ENCODE measurements around the gene RCVRN.

The RCVRN gene

DNA sequence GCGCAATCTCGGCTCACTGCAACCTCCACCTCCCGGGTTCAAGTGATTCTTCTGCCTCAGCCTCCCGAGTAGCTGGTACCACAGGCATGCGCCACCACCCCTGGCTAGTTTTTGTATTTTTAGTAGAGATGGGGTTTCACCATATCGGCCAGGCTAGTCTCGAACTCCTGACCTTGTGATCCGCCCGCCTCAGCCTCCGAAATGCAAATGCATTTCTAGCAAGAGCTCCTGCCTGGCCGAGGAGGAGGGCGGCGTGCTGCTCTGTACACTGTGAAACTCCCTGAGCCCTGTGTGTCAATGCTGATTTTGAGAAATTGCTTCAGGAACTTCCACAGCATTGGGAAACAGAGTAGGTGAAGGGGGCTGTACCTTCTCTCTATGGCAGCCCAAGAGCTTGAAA lies 16.1 kb upstream of the RCVRN start:
- peak in 1 of 3 donors; percentile 7 for DNase-seq

DNA sequence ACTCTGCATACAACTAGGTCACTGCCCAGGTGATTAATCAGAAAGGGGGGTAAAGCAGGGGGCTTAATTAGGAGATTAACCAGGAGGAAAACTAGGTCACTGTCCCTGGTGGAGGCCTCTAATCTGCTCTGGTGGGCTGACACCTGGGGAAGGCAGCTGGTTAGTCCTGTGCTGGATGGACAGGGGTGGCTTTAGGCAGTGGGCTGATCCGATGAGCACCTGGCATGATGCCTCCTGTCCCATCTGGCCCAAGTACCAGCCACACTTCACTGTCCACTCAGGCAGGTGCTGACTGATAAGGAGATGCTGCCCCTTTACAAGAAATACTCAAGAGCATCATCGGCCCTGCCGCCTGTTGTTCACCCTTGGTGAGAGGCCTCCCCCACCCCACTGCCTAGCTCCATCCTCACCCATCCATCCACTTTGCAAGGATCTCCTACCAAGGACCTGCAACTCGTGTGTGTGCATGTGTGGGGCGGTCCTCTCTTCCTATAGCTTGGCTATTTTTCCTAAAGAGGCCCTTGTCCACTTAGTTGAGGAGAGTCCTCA lies 13.8 kb upstream of the RCVRN start:
- DNase-seq: no peak

DNA sequence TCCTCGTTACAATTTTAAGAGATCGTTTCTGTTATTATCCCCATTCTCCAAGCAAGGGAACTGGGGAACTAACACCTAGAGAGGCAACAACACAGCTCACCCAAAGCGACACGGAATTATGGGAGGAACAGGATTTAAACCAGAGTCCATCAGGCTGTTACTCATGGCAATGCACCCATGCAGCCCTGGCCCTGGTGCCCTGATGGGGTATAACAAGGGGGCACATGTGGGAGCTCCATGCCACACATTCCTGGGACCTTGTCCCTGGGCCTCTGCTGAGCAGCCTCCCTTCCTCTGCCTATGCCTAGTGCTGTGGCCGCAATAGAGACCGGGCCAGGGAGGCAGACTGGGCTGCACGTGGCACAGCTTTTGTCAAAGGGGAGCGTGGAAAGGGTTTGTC lies 13.3 kb upstream of the RCVRN start:
- DNase-seq: no peak

DNA sequence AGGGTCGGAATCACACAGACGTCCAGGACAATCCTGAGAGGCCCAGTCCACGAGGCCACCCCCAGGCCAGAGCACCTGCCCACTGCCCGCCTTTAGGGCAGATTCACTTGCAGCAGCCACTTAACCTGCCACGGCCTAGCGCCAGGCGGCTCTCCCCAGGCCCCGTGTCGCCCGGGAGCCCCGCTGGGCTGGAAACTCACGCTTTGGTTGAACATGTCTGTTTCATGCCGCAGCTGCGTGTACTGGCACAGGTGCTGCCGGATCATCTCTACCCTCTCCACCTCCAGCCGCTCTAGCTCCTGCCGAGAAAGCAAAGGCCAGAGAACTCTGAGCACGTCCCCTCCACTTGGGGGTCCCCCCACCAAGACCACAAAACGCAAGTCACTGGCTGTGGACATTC lies 12.7 kb upstream of the RCVRN start:
- DNase-seq: no peak

DNA sequence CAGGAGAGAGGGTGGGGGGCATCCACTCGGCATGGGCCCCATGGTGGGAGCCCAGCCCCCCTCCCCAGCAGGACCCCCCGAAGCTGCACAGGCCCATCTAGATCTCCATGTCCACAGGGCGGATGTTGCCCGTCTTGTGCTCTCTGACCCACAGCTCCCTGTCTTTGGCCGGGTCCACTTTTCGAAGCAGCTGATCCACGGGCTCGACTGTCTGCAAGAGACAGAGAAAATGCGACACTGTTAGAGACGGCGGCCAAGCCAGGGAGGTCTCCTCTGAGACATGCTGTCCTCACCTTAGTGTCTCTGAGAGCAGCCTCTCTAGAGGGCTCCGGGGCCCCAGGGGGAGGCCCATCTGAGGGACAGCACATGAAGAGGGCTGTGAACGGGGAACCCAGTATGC lies 12.1 kb upstream of the RCVRN start:
- DNase-seq: no peak

DNA sequence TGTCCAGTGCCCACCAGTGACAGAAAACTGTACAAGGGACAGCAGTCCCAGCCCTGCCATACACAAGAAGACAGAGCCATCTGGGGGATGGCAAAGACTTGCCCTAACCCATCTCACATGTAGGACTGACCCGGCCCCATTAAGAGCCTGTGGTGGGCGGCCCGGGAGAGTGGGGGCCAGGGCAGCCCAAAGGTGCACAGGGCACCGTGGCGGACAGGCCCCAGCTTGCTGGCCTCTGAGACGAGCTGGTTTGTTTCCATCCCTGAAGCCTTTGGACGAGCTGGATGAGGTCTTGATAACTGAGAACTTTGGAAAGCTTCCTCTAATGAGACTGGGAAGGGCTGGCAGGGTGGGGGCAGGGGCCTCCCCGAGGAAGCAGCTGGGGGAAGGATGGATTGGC lies 11.0 kb upstream of the RCVRN start:
- DNase-seq: no peak

DNA sequence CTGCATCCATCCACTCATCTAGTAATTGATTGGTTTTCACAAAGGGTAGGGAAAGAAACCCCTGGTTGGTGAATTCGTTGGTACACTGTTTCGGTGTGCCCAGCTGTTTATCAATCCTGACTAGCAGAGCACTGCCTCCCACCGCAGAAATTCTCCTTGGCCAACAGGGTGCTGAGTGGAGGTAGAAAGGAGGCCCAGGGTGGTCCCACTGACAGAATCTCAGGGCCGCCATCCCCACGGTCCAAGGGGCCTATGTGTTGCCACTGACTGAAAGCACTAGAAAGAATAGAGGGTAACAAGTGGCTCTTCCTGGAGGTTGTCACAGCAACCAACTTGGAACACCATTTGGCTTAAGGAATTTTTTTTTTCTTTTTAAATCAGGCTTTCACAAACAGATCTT lies 8.4 kb upstream of the RCVRN start:
- DNase-seq: no peak

DNA sequence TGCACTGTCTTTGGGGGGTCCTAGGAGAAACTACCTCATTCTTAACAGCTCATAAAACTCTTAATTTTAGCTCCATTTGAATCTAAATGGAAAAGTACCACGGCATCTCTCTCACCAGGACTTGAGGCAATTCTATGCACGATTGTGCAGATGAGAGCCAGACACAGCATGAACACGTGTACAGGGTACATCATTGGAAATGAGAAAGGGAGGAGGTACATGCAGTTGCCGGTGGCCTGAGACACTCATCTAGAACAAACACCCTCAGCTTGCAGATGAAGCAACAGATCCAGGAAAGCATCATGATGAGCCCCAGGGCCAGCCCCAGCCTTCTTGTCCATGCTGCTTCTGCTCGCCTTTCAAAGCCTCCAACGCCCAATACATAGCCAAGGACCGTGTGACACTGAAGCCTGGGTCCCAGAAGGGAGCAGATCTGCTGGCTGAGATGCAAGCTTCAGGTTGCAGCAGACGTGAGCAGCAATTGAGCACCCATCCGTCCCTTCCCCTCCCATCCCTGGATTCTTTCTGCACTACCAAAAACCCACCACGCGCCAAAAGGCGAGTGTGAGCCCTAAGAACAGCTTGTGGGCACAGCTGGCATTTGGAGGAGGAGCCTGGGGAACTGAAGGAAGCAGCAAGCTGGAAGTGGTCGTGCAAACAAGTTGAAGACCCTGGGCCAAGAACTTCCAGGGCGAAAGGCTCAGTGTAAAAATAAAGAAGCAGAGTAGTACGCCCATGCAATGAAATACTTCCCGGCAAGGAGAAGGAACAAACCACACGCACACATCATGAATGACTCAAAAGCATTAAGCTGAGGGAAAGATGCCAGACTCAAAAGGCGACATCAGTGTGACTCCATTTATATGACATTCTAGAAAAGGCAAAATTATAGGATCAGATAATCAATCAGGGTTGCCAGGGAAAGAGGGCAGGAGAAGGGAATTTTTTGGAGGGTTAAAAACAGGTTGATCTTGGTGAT lies 7.3 kb upstream of the RCVRN start:
- no peak for DNase-seq

DNA sequence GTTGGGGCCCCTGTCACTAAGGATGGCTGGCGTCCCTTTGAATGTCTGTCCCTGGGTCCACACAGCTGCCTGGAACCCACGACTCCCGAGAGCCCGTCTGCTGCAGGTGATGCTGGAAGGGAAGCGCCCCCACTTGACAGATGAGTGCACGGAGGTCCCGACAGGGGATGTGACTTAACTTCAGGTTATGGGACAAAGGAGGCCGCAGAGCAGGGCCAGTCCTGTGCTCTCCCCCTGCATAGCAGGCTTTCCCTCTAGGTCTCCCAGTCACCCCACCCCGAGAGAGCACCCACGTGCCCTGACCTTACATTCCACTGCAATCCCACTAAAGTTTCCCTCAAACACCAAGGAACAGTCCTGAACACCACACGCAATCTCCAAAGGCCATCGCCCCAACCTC lies 6.0 kb upstream of the RCVRN start:
- no peak for DNase-seq

DNA sequence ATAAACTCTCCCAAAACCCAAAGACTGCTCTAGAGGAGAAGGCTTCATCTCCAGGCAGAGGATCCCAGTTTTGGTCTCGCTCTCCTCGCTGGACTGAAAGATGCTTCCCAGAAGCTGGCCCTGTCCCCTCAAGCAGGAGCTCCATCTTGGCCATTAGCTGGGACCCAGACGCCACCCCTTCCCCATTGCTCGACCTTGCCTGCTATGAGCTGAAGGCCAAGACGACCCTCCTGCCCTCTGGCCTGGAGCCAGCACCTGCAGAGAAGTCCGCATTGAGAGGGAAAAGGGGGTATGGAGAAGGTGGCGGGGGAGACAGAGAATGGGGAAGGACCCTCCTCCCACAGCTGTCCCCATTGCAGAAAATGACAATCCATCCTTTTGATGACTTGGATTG lies 3.6 kb upstream of the RCVRN start:
- DNase-seq: no peak

DNA sequence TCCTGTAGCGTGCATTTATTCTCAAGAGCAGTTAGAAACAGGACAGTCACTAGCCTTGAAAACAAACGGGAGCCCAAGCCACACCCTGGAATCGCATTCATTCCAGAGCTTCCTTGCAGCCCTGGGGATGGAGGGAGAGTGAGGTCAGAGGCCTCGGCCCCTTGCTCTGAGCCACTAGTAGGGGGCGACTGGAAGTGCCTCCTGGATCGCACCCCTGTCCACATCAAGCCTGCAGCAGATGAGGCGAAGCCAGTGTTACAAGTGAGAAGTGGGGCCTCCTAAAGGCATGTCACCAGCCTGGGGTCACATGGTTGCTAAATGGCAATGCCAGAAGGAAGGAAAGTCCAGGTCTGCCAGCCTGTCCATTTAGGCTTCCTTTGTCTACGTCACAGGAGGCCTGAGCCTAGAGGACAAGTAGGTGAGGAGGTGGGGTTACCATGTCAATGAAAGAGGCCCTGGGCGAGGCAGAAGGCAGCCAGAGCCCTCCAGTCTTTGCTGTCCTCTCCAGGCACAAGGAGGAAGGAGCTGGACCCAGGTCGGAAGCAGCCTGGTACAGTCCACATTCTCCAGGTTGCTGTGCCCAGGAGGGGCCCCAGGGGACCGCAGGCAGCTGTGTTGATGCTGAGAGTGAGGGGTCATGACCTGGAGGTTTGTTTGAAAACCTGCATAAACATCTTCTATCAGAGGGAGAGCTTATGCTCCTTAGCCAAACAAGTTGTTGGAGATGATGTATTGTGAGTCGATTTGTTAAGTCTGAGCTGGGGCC lies 3.0 kb upstream of the RCVRN start:
- no peak for DNase-seq

DNA sequence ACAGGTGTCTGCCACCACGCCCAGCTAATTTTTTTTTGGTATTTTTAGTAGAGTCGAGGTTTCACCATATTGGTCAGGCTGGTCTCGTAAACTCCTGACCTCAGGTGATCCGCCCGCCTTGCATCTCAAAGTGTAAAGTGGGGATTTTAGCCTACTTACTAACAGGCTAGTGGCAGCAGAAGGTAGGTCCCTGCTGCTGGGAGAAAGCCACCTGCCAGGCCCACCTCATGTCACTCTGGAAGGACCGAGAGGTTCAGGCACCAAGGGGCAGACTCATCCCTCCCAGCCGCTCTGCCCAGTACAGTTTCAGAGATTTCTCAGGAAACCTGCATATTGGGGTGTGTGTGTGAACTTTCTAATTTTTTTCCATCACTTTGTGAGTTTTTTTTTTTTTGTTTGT lies 2.1 kb upstream of the RCVRN start:
- DNase-seq: no peak

DNA sequence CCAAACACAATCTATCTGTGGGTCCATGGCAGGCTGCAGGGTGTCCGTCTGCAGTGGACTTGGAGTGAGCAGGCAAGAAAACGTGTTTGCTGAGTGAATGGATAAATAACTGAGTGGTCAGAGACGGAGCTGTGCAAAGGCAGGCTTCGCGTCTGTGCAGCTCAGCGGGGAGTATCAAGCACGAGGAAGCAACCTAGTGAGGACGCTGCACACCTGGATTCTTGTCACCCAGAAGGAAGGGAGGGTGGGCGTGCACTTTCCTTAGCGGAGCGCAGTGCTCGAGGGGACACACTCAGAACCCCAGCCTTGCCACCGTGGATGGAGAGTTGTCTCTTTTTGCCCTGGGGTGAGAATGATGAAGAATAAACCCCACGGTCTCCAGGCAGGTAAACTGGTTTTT lies 1.5 kb upstream of the RCVRN start:
- no peak for DNase-seq

DNA sequence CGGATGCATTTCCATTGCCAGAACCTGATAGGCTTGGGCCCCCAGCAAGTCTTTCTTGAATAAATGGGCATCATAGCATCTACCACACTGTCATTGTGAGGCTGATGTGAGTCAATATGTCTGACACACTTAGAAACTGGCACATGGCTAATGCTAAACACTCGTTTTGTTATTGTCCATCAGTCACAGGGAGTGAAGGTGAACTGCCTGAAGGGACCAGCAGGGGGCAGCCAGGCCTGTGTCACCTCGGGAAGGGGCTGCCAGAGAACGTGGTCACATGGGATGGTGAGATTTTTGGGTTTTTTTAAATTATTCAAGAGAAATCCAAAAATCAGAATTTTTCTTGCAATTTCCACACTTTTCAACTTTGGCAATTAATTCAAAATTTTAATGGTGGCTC lies 831 bp upstream of the RCVRN start:
- peak; percentile 51 to 74 (median 72) for DNase-seq

DNA sequence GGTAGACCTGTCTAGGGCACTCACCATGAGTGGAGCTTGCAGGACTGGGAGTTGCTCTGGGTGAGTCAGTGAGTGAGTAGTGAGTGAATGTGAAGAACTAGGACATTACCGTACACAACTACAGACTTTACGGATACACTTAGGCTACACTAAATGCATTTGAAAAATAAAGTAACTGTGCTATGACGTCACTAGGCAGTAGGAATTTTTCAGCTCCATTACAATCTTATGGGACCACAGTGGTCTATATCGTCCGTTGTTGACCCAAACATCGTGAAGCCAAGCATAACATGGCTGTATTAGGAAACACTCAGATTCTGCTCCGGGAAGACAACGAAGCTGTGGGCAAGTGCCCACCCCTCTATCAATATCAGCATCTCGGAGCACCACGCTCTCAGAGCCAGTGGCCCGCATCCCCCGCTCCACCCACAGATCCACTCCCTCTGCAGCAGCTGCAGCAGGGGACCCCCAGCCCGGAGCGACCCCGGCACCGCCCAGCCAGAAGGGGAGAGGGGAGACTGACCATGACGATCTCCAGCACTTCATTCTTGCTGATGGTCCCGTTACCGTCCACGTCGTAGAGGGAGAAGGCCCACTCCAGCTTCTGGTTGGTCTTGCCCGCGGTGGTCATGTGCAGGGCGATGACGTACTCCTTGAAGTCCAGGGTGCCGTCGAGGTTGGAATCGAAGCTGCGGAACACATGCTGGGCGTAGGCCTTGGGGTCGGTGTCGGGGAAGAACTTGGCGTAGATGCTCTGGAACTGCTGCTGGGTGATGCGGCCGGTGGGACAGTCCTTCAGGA lies 594 bp downstream of the RCVRN start:
- no peak for DNase-seq

DNA sequence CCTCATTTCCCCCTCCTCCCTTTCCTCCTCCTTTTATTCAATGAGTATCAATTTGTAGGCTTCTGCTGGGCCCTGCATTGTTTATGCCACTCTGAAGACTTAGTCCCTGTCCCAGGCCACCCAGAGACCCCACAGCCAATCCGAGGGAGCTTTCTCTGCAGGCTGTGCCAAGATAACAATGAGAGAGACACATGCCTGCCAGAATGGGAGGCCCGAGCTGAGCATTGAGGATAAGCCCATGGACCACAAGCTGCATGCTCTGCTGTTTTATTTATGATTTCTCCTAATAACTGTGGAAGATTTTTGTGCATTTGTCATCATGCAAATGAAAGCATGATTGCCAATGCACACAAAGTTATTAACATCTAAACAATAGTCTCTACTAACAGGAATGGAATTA lies 3.0 kb downstream of the RCVRN start:
- DNase-seq: no peak

DNA sequence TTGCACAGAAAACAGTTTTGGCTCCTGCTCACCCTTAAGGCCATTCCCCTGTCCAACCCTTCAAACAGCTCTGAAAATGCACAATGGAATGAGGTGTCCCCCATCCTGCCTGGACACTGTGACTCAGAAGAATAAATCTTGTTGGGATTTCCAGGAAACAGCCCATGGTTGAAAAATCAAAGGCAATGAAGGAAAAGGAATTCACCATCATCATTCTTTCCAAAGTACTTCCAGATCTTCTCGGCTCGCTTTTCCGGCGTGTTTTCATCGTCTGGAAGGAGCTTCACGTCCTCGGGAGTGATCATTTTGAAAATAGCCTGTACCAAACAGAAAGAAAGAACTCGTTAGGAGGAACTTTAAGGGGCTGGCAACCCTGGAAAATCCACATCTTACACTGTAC lies 4.3 kb downstream of the RCVRN start:
- no peak for DNase-seq

DNA sequence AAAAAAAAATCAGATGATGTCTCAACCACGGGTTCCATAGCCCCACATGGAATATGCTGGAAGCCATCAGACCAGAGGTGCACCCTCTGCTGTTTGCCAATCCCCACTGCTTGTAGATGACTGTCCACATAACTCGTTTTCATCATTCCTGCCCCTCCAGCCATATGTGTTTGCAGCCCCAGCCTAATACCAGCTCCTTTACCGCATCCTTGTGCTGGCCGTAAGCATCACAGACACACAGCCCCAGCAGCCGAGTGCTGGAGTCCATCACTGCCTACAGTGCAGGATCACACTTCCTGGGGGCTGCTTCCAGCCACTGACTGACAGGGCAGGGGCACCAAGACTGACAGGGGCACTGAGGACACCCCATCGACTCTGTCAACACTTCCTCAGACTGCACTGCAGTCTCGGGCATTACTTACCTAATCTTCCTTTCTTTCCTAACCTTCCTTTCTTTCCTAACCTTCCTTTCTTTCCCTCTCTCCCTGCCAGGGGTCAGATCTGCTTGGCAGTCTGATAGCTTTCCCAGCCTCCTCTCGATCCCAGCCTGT lies 5.0 kb downstream of the RCVRN start:
- no peak for DNase-seq

DNA sequence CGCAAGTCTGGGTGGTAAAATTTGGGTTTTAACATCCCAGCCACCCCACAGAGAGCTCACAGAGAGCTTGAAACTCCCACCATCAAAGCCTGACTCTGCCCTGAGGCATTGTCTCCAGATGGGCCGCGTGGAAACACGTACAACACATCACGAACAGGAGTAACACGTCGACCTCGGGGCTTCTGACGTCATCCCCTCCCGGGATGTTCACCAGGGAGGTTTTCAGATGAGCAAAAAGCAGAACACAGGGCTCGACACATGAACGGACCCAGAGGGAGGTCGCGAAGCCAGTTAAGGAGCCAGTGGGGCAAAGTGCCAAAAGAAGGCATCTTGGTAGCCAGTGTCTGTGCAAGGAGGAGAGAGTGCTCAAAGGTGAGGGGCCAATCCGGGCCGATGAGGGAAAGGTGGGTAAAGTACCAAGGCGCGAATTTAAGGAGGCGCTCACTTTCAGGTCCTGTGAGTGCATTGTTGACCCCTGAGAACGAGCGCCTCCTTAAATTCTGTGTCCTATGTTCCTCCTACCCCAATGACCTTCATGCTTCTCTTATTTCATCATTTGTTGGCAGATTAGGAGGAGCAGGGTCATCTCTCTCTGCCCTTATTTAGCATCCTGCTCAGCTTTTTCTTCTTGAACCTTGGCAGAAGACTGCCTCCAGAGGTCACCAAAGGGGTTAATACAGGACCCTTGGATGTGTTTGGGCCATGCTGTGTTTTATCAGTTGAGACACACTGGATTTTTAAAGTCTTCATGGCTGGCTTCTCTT lies 5.6 kb downstream of the RCVRN start:
- DNase-seq: no peak

DNA sequence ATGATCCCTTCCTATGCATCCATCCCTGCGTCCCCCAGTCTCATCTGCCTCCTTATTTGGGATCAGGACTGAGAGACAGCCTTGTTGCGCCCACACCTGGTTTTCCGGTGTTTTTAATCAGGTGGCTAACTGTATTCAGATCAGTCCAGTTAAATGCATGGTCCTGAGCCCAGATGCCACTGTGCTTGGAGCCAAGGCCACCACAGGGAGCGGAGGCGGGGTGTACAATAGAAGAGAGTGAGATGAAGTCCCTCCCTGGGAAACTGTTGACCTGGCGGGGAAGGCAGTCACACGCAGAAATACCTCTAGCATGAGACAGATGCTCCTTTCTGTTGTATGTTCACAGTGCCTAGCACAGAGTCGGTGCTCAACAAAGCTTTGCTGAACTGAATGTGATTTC lies 6.3 kb downstream of the RCVRN start:
- no peak for DNase-seq

DNA sequence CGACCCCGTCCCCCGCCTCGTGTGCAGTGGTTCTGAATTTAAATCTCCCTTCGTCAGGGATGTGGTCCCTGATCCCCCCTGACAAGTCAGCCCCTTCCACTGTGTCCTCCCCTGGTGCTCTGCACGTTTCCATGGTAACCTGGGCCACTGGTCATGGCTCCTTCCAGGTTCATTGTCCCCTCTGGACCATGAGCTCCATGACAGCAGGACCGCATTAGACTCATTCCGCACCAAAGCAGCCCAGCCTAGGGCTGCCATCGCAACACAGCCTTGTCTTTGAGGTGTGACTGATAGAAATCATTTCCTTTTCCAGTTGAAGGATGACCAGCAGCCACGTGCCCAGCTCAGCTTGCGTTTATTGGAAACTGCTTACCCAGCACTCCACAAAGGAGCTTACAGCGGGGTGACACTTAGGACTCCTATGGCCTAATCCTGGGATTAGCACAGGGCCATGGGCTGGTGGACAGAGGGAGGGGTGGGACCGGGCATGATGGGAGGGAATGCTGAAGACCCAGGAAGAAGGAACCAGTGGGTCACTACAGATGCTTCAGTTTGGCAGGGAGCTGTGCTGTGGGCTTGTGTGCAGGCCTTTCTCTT lies 7.6 kb downstream of the RCVRN start:
- no peak for DNase-seq

DNA sequence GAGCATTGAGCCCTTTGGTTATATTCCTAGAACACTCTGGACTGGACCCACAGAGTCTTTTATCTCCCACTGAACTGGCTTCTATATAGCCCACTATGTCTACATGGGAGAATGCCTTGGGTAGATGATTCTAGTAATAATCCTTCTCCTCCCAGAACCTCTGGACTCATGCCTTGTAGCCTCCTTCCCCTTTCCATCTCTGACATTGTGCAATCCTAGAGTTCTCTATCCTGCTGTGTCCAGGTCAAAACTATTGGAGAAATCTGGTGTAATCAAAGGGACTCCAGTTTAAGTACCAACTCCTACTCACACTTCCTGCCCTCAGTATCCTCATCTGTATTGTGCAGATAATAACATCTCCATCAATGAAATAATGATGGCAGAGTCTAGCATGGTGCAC lies 9.1 kb downstream of the RCVRN start:
- DNase-seq: peak; percentile 41 to 62 (median 56)
